H1 (cell line): Measurements from ENCODE around the gene C2orf92.

Experiments
- CHD2 ChIP-seq: IDR thresholded peaks from 2 replicates; pipeline ENCODE4 v1.6.1; 2012; ENCODE audit warnings: low read length, improper control_type of control experiment
- CTCF ChIP-seq, 3 experiments: IDR thresholded peaks; 1 replicate in 2 of 3; 2 replicates in 1 of 3; pipeline versions ENCODE4 v1.5.1 to v1.6.1; 2011; ENCODE audit warnings: low read length in 3 of 3, mild to moderate bottlenecking in 3 of 3, inconsistent platforms in 2 of 3, low read depth in 1 of 3, moderate library complexity in 1 of 3; ENCODE audit not compliant: insufficient read depth in 1 of 3; ENCODE audit errors: control extremely low read depth in 1 of 3
- EGR1 ChIP-seq: IDR thresholded peaks from 2 replicates; pipeline ENCODE4 v1.6.1; 2011; ENCODE audit warnings: low read depth, low read length, borderline replicate concordance
- EZH2 ChIP-seq: fragments of 200-600 bp; sonication (generic); IDR thresholded peaks from 2 replicates; pipeline ENCODE4 v1.7.1; 2012; ENCODE audit warnings: low read depth, mild to moderate bottlenecking, moderate library complexity, low read length, inconsistent platforms; ENCODE audit not compliant: severe bottlenecking
- GABPA ChIP-seq: IDR thresholded peaks from 2 replicates; pipeline ENCODE4 v1.6.1; 2011; ENCODE audit warnings: mild to moderate bottlenecking, low read length, moderate library complexity, borderline replicate concordance; ENCODE audit not compliant: insufficient read depth
- GTF2F1 ChIP-seq: IDR thresholded peaks from 2 replicates; pipeline ENCODE4 v1.6.1; 2012; ENCODE audit warnings: low read depth, low read length, improper control_type of control experiment, borderline replicate concordance
- JUN ChIP-seq: IDR thresholded peaks from 2 replicates; pipeline ENCODE4 v1.6.1; 2011; ENCODE audit warnings: low read depth, mild to moderate bottlenecking, improper control_type of control experiment, low read length
- KDM1A ChIP-seq: fragments of 200-600, 300-600 bp; sonication (generic); IDR thresholded peaks from 2 replicates; pipeline ENCODE4 v1.7.1; 2016; ENCODE audit warnings: mild to moderate bottlenecking, low read length, borderline replicate concordance
- POLR2A ChIP-seq, 2 experiments: IDR thresholded peaks; 1 replicate in 1 of 2; 2 replicates in 1 of 2; pipeline ENCODE4 v1.6.1; 2011; ENCODE audit warnings: low read depth in 2 of 2, low read length in 2 of 2, mild to moderate bottlenecking in 2 of 2; ENCODE audit errors: control extremely low read depth in 1 of 2
- SP1 ChIP-seq: IDR thresholded peaks from 2 replicates; pipeline ENCODE4 v1.6.1; 2011; ENCODE audit warnings: low read depth, low read length
- TAF1 ChIP-seq: IDR thresholded peaks from 2 replicates; pipeline ENCODE4 v1.6.1; 2011; ENCODE audit warnings: mild to moderate bottlenecking, low read depth, low read length

GRCh38 chr2:97703741-97704140, 34.2 kb downstream of the C2orf92 start:
- TF ChIP-seq POLR2A (IDR thresholded peaks at IDR 0.05; ENCODE audit: control extremely low read depth in 1 of 2, low read depth in 2 of 2, low read length in 2 of 2) (no peak), SP1 (no peak), CTCF (IDR thresholded peaks at IDR 0.05; ENCODE audit: control extremely low read depth in 1 of 3, insufficient read depth in 1 of 3, low read depth in 1 of 3, low read length in 3 of 3) (no peak), GABPA (no peak), EZH2 (no peak), KDM1A (no peak), TAF1 (no peak), CHD2 (no peak), JUN (no peak), GTF2F1 (no peak), EGR1 (no peak)
